Measurements from ENCODE around the gene MCUB.
"Not testable (repeated sequence)": the region's sequence is repeated elsewhere in the genome, so short reads cannot be mapped to it uniquely, and the experiment has no call there.

The MCUB gene

DNA sequence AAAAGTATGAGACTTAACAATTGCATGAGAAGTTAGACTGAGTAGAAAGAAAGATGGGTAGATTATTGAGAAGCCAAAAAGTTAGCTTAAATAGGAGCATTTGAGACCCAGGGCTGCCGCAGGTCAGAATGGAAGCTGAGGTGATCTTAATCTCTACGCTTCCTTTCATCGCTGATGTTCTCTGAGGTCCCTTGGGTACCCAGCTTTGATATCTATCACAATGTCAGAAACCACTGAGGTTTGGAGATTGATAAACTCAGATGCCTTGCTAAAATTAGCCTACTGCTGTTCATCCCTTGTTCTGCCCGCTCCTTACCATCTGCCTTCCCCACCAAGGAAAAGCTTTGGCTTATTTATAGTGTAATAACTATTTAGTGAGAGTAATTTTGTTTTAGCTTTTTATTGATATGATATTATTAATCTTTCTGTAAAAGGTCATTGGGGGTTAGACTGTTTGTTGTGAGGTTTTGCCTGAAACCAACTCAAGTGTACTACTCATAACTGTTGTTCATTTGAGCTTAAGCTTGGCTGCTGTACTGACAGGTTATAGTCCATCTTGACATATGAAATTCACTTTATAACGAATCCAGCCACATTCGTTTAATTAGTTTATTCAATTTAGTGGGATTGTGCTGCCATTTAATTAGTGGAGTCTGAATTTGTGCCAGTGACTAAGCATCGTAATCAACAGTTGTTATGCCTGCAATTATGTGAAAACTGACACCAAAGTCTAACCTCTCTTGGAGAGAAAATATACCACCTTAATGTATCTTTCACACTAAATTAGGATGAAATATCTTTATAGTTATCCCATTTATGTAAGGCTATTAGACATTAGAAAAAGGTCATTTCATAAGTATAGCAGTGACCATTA, 15.1 kb downstream of the MCUB start:
- intact Hi-C loops (cut with DNase I): no loop called here

GRCh38 chr4:109576462-109576861, 16.4 kb downstream of the MCUB start:
- intact Hi-C loops (cut with DNase I): no loop called here
- DNase-seq: no peak

More for the DNA sequence above, 15.1 kb downstream of the MCUB start:
- DNase-seq: no peak

- no peak for DNase-seq
These were observed 18.8 kb downstream of the MCUB start for GRCh38 chr4:109578846-109579245.

DNA sequence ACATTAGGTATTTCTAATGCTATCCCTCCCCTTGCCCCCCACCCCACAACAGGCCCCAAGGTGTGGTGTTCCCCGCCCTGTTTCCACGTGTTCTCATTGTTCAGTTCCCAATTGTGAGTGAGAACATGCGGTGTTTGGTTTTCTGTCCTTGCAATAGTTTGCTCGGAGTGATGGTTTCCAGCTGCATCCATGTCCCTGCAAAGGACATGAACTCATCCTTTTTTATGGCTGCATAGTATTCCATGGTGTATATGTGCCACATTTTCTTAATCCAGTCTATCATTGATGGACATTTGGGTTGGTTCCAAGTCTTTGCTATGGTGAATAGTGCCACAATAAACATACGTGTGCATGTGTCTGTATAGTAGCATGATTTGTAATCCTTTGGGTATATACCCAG, 20.0 kb downstream of the MCUB start:
- DNase-seq; intact Hi-C loops (cut with DNase I): not testable (repeated sequence)

More at GRCh38 chr4:109578846-109579245, 18.8 kb downstream of the MCUB start:
- intact Hi-C loops (cut with DNase I): no loop called here

- DNase-seq: no peak
These were observed 28.1 kb downstream of the MCUB start for GRCh38 chr4:109588176-109588575.

DNA sequence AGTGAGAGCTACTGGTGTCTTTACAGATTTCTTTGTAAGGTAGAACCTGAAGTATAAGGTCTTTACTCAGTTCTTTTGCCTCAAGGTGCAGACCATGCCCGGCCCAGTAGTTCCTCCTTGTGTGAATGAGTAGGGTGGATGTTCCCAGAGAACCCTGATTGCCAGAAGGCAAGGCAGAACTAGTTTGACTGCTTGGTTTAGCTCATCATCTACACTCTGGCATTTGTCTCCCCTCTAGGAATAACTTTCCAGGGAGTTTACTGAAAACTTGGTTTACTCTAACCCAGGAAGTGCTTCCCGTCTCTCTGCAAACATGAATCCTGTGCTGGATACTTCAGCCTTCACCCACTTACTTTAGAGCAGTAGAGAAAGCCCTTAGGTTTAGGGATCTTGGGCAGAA, 29.1 kb downstream of the MCUB start:
- intact Hi-C loops (cut with DNase I): no loop called here

More at GRCh38 chr4:109588176-109588575, 28.1 kb downstream of the MCUB start:
- intact Hi-C loops (cut with DNase I): no loop called here

GRCh38 chr4:109589605-109590004, 29.6 kb downstream of the MCUB start:
- no peak for DNase-seq
- intact Hi-C loops (cut with DNase I): no loop called here

More for the DNA sequence above, 29.1 kb downstream of the MCUB start:
- DNase-seq: no peak

DNA sequence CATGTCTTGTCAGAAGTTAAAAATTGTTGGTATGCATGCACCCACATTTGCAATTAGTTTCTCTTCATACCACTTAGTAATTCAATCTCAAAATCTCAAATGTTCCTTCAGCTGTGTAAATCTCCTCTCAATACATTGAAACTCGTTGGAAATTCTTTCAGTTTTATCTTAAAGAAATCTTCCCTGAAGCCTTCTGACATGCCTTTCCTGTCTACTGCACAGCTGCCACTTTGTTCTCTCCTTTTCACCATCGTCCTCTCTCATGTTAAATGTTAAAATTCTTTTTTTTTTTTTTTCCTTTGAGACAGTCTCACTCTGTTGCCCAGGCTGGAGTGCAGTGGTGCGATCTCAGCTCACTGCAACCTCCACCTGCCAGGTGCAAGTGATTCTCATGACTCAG, 30.9 kb downstream of the MCUB start:
- DNase-seq: no peak
- intact Hi-C loops (cut with DNase I): no loop called here

- DNase-seq: no peak
- intact Hi-C loops (cut with DNase I): no loop called here
These were observed 32.3 kb downstream of the MCUB start for GRCh38 chr4:109592367-109592766.

DNA sequence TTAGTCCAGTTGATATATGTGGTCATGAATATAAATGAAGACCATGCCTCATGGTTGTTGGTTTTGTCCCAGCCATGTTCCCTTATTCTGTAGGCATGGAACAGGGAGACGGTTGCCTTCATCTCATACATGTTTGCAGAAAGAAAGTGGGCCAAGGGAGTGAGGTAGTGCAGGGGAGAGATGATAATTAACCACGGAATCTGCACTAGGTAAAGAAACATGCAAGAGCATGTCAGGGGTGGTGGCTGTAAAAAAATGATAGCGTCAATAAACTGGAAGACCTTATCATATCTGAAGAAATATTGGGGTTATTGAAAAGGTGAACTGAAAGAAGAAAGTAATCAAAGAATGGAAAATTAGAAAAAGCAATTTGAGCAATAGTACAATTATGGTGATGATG, 35.1 kb downstream of the MCUB start:
- DNase-seq; intact Hi-C loops (cut with DNase I): not testable (repeated sequence)

GRCh38 chr4:109596420-109597085, 36.5 kb downstream of the MCUB start:
- DNase-seq; intact Hi-C loops (cut with DNase I): not testable (repeated sequence)

DNA sequence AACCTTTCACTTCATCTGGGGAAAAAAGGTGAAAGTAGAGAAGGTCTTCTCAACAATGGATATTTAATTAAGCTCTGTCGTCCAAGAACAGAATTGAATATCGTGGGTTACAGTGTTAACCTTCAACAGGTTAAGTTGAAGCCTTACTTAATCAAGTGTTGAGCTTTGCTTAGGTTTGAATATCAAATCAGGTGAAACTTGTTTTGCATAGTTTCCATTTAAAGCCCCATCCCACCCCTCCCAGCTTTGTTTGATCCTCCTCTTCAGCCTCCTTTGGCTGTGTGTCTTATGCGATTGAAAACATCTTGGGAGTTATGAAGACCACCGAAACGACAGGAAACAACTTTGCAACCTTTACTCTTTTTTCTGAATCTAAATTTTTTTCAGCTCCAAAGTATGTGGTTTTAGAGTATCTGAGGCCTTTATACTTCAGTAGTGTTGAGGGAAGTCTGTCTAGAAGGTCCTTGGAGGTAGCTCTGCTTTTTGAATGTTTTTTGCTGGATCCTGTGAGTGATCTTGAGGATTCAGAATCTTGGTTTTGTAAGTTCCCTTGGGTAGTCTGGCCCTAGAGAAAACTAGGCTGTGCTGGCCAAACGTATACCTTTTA, 39.1 kb downstream of the MCUB start:
- no peak for DNase-seq
- intact Hi-C loops (cut with DNase I): no loop called here

DNA sequence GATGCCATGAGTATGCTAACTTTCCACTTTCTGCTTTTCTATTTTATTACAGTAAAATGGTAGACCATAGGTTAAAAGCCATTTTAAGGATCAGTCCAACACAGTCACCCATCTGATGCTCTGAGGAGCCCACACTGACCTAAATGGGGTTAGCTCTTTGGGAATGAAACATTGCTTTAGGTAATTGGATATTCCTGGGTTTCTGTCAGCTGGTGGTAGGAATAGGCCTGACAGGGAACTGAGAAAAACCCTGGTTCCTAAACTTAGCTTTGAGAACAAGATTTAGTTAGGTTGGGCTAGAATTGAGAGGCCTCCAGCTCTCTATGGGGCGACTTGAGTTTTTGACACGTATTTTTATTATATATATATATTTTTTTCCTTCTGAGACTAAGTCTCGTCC, 40.4 kb downstream of the MCUB start:
- intact Hi-C loops (cut with DNase I): no loop called here
- no peak for DNase-seq

- no peak for DNase-seq
- intact Hi-C loops (cut with DNase I): no loop called here
These were observed 41.3 kb downstream of the MCUB start for GRCh38 chr4:109601336-109601735.

DNA sequence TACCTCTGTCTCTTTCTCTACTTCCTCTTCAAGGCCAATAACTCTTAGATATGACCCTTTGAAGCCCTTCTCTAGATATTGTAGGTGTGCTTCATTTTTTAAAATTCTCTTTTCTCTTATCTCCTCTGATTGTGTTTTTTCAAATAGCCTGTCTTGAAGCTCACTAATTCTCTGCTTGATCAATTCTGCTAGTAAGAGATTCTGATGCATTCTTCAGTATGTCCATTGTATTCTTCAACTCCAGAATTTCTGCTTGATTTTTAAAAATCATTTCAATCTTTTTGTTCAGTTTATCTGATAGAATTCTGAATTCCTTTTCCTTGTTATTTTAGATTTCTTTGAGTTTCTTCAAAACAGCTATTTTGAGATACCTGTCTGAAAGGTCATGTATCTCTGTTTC, 47.9 kb downstream of the MCUB start:
- no peak for DNase-seq
- intact Hi-C loops (cut with DNase I): no loop called here

- intact Hi-C loops (cut with DNase I): no loop called here
- no peak for DNase-seq
These were observed 48.8 kb downstream of the MCUB start for GRCh38 chr4:109608879-109609278.

DNA sequence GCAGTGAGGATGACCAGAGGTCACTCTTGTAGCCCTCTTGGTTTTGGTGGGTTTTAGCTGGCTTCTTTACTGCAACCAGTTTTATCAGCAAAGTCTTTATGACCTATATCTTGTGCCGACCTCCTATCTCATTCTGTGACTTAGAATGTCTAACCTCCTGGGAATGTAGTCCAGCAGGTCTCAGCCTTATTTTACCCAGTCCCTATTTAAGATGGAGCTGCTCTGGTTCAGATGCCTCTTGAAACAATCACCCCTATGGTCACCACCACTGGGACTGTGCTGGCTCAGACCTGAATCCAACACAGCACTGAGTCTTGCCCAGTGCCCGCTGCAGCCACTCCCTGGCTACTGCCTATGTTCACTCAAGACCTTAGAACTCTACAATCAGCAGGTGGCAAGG, 49.4 kb downstream of the MCUB start:
- intact Hi-C loops (cut with DNase I): no loop called here
- no peak for DNase-seq

DNA sequence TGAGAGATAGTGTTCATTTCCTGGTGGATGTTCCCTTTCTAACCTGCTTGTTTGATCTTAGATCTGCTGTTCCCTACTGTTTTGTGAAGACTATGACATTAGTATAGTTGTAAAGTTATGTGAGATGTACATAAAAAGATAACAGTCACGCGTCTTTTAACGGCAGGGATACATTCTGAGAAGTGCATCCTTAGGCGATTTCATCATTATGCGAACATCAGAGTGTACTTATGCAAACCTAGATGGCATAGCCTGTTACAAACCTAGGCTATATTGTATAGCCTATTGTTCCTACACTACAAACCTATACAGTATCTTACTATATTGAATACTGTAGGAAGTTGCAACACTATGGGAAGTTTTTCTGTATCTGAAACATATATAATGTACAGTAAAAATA, 50.4 kb downstream of the MCUB start:
- intact Hi-C loops (cut with DNase I): no loop called here

GRCh38 chr4:109611045-109611646, 51.1 kb downstream of the MCUB start:
- DNase-seq: no peak
- intact Hi-C loops (cut with DNase I): no loop called here

More for the DNA sequence above, 50.4 kb downstream of the MCUB start:
- no peak for DNase-seq

DNA sequence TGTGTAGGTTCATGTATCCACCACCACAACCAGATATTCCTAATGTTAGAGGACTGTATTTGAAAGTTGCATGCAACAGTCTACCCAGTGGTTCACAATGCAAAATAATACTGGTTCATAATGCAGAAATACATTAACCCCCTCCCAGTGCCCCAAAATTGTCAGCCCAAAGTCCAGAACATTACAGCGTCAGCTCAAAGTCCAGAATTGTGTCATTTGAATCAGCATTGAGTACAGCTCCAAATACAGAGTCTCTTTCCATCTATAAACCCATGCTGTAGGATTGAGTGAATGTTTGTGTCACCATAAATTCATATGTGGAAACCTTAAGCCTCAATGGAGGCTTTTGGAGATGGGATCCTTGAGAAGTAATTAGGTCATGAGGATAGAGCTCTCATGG, 54.0 kb downstream of the MCUB start:
- intact Hi-C loops (cut with DNase I): no loop called here
- no peak for DNase-seq

Data from head of caudate nucleus (tissue), 42 donors.